ENCODE results near the gene NAPEPLD.

Gene NAPEPLD

DNA sequence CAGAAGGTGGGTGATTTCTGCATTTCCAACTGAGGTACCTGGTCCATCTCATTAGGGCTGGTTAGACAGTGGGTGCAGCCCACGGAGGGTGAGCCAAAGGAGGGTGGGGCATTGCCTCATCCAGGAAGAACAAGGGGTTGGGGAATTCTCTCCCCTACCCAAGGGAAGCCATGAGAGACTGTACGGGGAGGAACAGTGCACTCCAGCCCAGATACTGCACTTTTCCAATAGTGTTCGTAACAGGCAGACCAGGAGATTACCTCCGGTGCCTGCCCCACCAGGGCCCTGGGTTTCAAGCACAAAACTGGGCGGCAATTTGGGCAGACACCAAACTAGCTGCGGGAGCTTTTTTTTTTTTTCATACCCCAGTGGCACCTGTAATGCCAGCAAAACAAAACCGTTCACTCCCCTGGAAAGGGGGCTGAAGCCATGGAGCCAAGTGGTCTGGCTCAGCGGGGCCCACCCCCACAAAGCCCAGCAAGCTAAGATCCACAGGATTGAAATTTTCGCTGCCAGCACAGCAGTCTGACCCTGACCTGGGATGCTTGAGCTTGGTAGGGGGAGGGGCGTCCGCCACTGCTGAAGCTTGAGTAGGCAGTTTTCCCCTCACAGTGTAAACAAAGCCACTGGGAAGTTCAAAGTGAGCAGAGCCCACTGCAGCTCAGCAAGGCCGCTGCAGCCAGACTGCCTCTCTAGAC, 42.7 kb downstream of the NAPEPLD start:
- no peaks in the 10 kb centered on the region for H3K27me3 ChIP-seq (ENCODE audit: control insufficient read depth in 3 of 3, insufficient read depth in 3 of 3, low read depth in 1 of 3, low read length in 3 of 3)
- no peak overlapping the region for H4K91ac ChIP-seq (ENCODE audit: low read depth, low read length, poor library complexity)
- H3K14ac ChIP-seq (ENCODE audit: low read length) = no peak overlapping the region
- WGBS, 2 donors (ENCODE audit: extremely low coverage in 2 of 2, insufficient read length in 2 of 2, insufficient replicate concordance in 1 of 2) = no CpG with 5 or more reads among the region's 12 CpGs
- no peak for DNase-seq (ENCODE audit: low spot score)
- no peak overlapping the region for H3K4me3 ChIP-seq (ENCODE audit: low read length in 2 of 2)
- H3K23ac ChIP-seq (ENCODE audit: low read depth, low read length, poor library complexity) = peak overlapping the region; percentile 25
- no peak overlapping the region for H3K18ac ChIP-seq (ENCODE audit: low read length)
- H2BK15ac ChIP-seq (ENCODE audit: low read length) = no peak overlapping the region
- H3K9me3 ChIP-seq (replicated peaks in 1 of 2; ENCODE audit: control insufficient read depth in 2 of 2, insufficient read depth in 1 of 2, low read depth in 1 of 2, low read length in 2 of 2) = no peaks in the 10 kb centered on the region
- H3K4me2 ChIP-seq (ENCODE audit: insufficient read depth, low read length, poor library complexity, severe bottlenecking) = no peak overlapping the region
- peaks cover 0 to 10% of the 10 kb centered on the region in 2 donors for H3K4me1 ChIP-seq (ENCODE audit: control insufficient read depth in 2 of 2, insufficient read depth in 1 of 2, low read depth in 1 of 2, low read length in 2 of 2)
- H3K9ac ChIP-seq (ENCODE audit: low read depth, low read length, poor library complexity) = no peak overlapping the region
- no peak overlapping the region for H4K8ac ChIP-seq (ENCODE audit: low read depth, low read length)
- H2AK5ac ChIP-seq (ENCODE audit: low read depth, low read length) = no peak overlapping the region
- H3K79me1 ChIP-seq (ENCODE audit: low read depth, low read length) = no peaks in the 10 kb centered on the region
- H2BK5ac ChIP-seq (ENCODE audit: low read length) = no peak overlapping the region
- no peak overlapping the region for H2BK120ac ChIP-seq (ENCODE audit: low read depth, low read length)
- H3K36me3 ChIP-seq (replicated peaks in 1 of 2; ENCODE audit: control insufficient read depth in 2 of 2, insufficient read depth in 2 of 2, low read length in 2 of 2) = peaks cover 0 to 41% of the 10 kb centered on the region in 2 donors
- H2AFZ ChIP-seq (ENCODE audit: low read length) = peak overlapping the region; percentile 73
- no peak overlapping the region for H3K27ac ChIP-seq (replicated peaks; ENCODE audit: low read length)
- no peak overlapping the region for H2BK12ac ChIP-seq (ENCODE audit: low read length)
- H3K4ac ChIP-seq (ENCODE audit: low read length) = no peak overlapping the region

DNA sequence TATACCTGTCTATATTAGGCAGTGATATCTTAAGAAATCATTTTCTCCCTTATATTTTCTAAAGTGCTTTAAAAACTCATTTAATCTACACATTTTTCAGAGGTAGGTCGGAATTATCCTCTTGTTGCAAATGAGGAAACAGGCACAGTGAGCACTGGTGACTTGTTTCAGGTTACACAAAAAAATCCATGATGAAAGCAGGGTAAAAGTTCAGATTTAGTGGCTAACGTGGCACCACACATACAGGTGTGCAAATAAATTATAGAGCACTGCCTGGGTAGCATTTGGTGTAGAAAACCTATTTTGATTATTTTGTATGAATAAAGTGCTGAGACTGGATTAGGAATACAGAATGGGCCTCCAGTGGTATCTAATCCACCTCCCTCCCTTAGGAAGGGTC, 47.4 kb downstream of the NAPEPLD start:
- no peak overlapping the region for H3K9ac ChIP-seq (ENCODE audit: low read depth, low read length, poor library complexity)
- no peak overlapping the region for H3K4me3 ChIP-seq (ENCODE audit: low read length in 2 of 2)
- H3K4me1 ChIP-seq (ENCODE audit: control insufficient read depth in 2 of 2, insufficient read depth in 1 of 2, low read depth in 1 of 2, low read length in 2 of 2) = peaks cover 0 to 5% of the 10 kb centered on the region in 2 donors
- no peaks in the 10 kb centered on the region for H3K27me3 ChIP-seq (ENCODE audit: control insufficient read depth in 3 of 3, insufficient read depth in 3 of 3, low read depth in 1 of 3, low read length in 3 of 3)
- H2AK5ac ChIP-seq (ENCODE audit: low read depth, low read length) = no peak overlapping the region
- no peak overlapping the region for H2BK12ac ChIP-seq (ENCODE audit: low read length)
- no peak overlapping the region for H3K27ac ChIP-seq (replicated peaks; ENCODE audit: low read length)
- H2BK5ac ChIP-seq (ENCODE audit: low read length) = no peak overlapping the region
- no peak overlapping the region for H2AFZ ChIP-seq (ENCODE audit: low read length)
- no peak overlapping the region for H4K91ac ChIP-seq (ENCODE audit: low read depth, low read length, poor library complexity)
- no peak overlapping the region for H2BK120ac ChIP-seq (ENCODE audit: low read depth, low read length)
- no peak overlapping the region for H3K18ac ChIP-seq (ENCODE audit: low read length)
- no peak overlapping the region for H3K4ac ChIP-seq (ENCODE audit: low read length)
- no peak overlapping the region for H3K14ac ChIP-seq (ENCODE audit: low read length)
- H3K23ac ChIP-seq (ENCODE audit: low read depth, low read length, poor library complexity) = no peak overlapping the region
- peaks cover under 1 to 75% of the 10 kb centered on the region in 2 donors for H3K36me3 ChIP-seq (replicated peaks in 1 of 2; ENCODE audit: control insufficient read depth in 2 of 2, insufficient read depth in 2 of 2, low read length in 2 of 2)
- WGBS, 2 donors (ENCODE audit: extremely low coverage in 2 of 2, insufficient read length in 2 of 2, insufficient replicate concordance in 1 of 2) = no CpG with 5 or more reads among the region's 2 CpGs
- peaks cover 0 to 2% of the 10 kb centered on the region in 2 donors for H3K9me3 ChIP-seq (replicated peaks in 1 of 2; ENCODE audit: control insufficient read depth in 2 of 2, insufficient read depth in 1 of 2, low read depth in 1 of 2, low read length in 2 of 2)
- H4K8ac ChIP-seq (ENCODE audit: low read depth, low read length) = no peak overlapping the region
- H2BK15ac ChIP-seq (ENCODE audit: low read length) = no peak overlapping the region
- no peak for DNase-seq (ENCODE audit: low spot score)
- H3K79me1 ChIP-seq (ENCODE audit: low read depth, low read length) = no peaks in the 10 kb centered on the region
- H3K4me2 ChIP-seq (ENCODE audit: insufficient read depth, low read length, poor library complexity, severe bottlenecking) = no peak overlapping the region

DNA sequence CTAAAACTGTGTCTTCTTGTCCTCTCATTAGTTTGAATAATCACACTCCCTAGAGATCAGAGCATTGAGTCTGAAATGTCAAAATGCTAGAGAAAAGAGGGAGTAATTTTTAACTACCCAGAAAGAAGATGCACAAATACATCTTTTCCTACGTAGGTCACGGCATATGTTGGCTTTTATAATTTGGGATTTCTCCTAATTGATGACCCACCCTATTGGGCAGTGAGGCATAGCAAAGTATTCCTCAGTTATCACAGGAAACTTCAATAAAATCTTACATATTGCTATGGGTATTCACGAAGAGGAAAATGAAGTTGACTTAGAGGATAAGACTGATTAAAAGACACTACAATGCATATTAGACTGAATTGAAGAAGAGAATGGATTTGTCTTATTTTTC, 48.6 kb downstream of the NAPEPLD start:
- Histone ChIP-seq H3K27ac (replicated peaks; ENCODE audit: low read length) (no peak overlapping the region), H3K18ac (ENCODE audit: low read length) (no peak overlapping the region), H2BK12ac (ENCODE audit: low read length) (no peak overlapping the region), H3K4ac (ENCODE audit: low read length) (no peak overlapping the region), H4K91ac (ENCODE audit: low read depth, low read length, poor library complexity) (no peak overlapping the region), H3K36me3 (replicated peaks in 1 of 2; ENCODE audit: control insufficient read depth in 2 of 2, insufficient read depth in 2 of 2, low read length in 2 of 2) (peaks cover 1 to 81% of the 10 kb centered on the region in 2 donors), H3K9me3 (replicated peaks in 1 of 2; ENCODE audit: control insufficient read depth in 2 of 2, insufficient read depth in 1 of 2, low read depth in 1 of 2, low read length in 2 of 2) (peaks cover 0 to 2% of the 10 kb centered on the region in 2 donors), H2BK15ac (ENCODE audit: low read length) (no peak overlapping the region), H3K9ac (ENCODE audit: low read depth, low read length, poor library complexity) (no peak overlapping the region), H3K79me1 (ENCODE audit: low read depth, low read length) (no peaks in the 10 kb centered on the region), H3K14ac (ENCODE audit: low read length) (no peak overlapping the region), H3K27me3 (ENCODE audit: control insufficient read depth in 3 of 3, insufficient read depth in 3 of 3, low read depth in 1 of 3, low read length in 3 of 3) (no peaks in the 10 kb centered on the region), H2BK5ac (ENCODE audit: low read length) (no peak overlapping the region), H4K8ac (ENCODE audit: low read depth, low read length) (no peak overlapping the region), H3K23ac (ENCODE audit: low read depth, low read length, poor library complexity) (no peak overlapping the region), H3K4me1 (ENCODE audit: control insufficient read depth in 2 of 2, insufficient read depth in 1 of 2, low read depth in 1 of 2, low read length in 2 of 2) (no peaks in the 10 kb centered on the region), H3K4me3 (ENCODE audit: low read length in 2 of 2) (no peak overlapping the region), H2AFZ (ENCODE audit: low read length) (no peak overlapping the region), H2BK120ac (ENCODE audit: low read depth, low read length) (no peak overlapping the region), H2AK5ac (ENCODE audit: low read depth, low read length) (no peak overlapping the region), H3K4me2 (ENCODE audit: insufficient read depth, low read length, poor library complexity, severe bottlenecking) (no peak overlapping the region)
- DNase-seq (ENCODE audit: low spot score) = no peak
- WGBS, 2 donors (ENCODE audit: extremely low coverage in 2 of 2, insufficient read length in 2 of 2, insufficient replicate concordance in 1 of 2) = no CpG with 5 or more reads among the region's 3 CpGs

GRCh38 chr7:103097041-103097440, 51.9 kb downstream of the NAPEPLD start:
- no peak overlapping the region for H3K4me2 ChIP-seq (ENCODE audit: insufficient read depth, low read length, poor library complexity, severe bottlenecking)

More at GRCh38 chr7:103097041-103097440, 51.9 kb downstream of the NAPEPLD start:
- Histone ChIP-seq H3K27me3 (ENCODE audit: control insufficient read depth in 3 of 3, insufficient read depth in 3 of 3, low read depth in 1 of 3, low read length in 3 of 3) (no peaks in the 10 kb centered on the region), H2AFZ (ENCODE audit: low read length) (no peak overlapping the region), H3K14ac (ENCODE audit: low read length) (no peak overlapping the region), H3K36me3 (replicated peaks in 1 of 2; ENCODE audit: control insufficient read depth in 2 of 2, insufficient read depth in 2 of 2, low read length in 2 of 2) (peaks cover 8 to 81% of the 10 kb centered on the region in 2 donors), H2BK5ac (ENCODE audit: low read length) (no peak overlapping the region), H3K18ac (ENCODE audit: low read length) (no peak overlapping the region), H2BK12ac (ENCODE audit: low read length) (no peak overlapping the region), H2AK5ac (ENCODE audit: low read depth, low read length) (no peak overlapping the region), H2BK120ac (ENCODE audit: low read depth, low read length) (no peak overlapping the region), H3K27ac (replicated peaks; ENCODE audit: low read length) (no peak overlapping the region), H3K9ac (ENCODE audit: low read depth, low read length, poor library complexity) (no peak overlapping the region), H2BK15ac (ENCODE audit: low read length) (no peak overlapping the region), H3K4me1 (ENCODE audit: control insufficient read depth in 2 of 2, insufficient read depth in 1 of 2, low read depth in 1 of 2, low read length in 2 of 2) (no peaks in the 10 kb centered on the region), H3K79me1 (ENCODE audit: low read depth, low read length) (peaks cover 2% of the 10 kb centered on the region), H3K4me3 (ENCODE audit: low read length in 2 of 2) (no peak overlapping the region), H4K91ac (ENCODE audit: low read depth, low read length, poor library complexity) (no peak overlapping the region), H3K23ac (ENCODE audit: low read depth, low read length, poor library complexity) (no peak overlapping the region), H3K4ac (ENCODE audit: low read length) (no peak overlapping the region), H4K8ac (ENCODE audit: low read depth, low read length) (no peak overlapping the region), H3K9me3 (replicated peaks in 1 of 2; ENCODE audit: control insufficient read depth in 2 of 2, insufficient read depth in 1 of 2, low read depth in 1 of 2, low read length in 2 of 2) (peaks cover 0 to 2% of the 10 kb centered on the region in 2 donors)
- WGBS, 2 donors (ENCODE audit: extremely low coverage in 2 of 2, insufficient read length in 2 of 2, insufficient replicate concordance in 1 of 2) = no CpG with 5 or more reads among the region's 2 CpGs
- DNase-seq (ENCODE audit: low spot score) = no peak
